Neural progenitor cell (in vitro differentiated cells): ENCODE results near the gene EPX.

Source experiments
- CTCF ChIP-seq: fragments of 200-600 bp; sonication (generic); IDR thresholded peaks from 2 replicates; pipeline ENCODE4 v1.5.1; 2017; ENCODE audit warnings: antibody characterized with exemption, mild to moderate bottlenecking
- EZH2 ChIP-seq: fragments of 200-600 bp; sonication (generic); IDR thresholded peaks from 2 replicates; pipeline ENCODE4 v1.6.1; 2017; ENCODE audit warnings: antibody characterized with exemption, mild to moderate bottlenecking, moderate library complexity

GRCh38 chr17:58196610-58197009, 4.1 kb downstream of the EPX start:
- TF ChIP-seq EZH2 (no peak), CTCF (no peak)
